H9 (cell line): Measurements from ENCODE around the gene KCTD17. TPM values are rescaled to one million over a fixed set of nuclear protein-coding genes. Genes with fewer than 3 reads are reported as not detected.

ENCODE experiments used
- DNase-seq: peaks from one replicate; pipeline ENCODE4 v3.0.0-alpha.2; 2017
- H2AFZ ChIP-seq: one replicate; pipeline ENCODE4 v1.6.1; 2013; ENCODE audit warnings: mild to moderate bottlenecking, low read length, control low read depth, moderate library complexity
- H2AK5ac ChIP-seq: 2 replicates; pipeline ENCODE4 v1.6.1; 2013; ENCODE audit warnings: low read length, control low read depth, mixed read lengths; ENCODE audit not compliant: insufficient read length
- H2BK120ac ChIP-seq: one replicate; pipeline ENCODE4 v1.6.1; 2013; ENCODE audit warnings: low read depth, mild to moderate bottlenecking, low read length, control low read depth, inconsistent platforms; ENCODE audit not compliant: poor library complexity, severe bottlenecking
- H2BK12ac ChIP-seq: 2 replicates; pipeline ENCODE4 v1.6.1; 2013; ENCODE audit warnings: low read length, control low read depth, mixed read lengths, low read depth; ENCODE audit not compliant: insufficient read length
- H2BK15ac ChIP-seq: 2 replicates; pipeline ENCODE4 v1.6.1; 2013; ENCODE audit warnings: low read depth, low read length, control low read depth
- H2BK20ac ChIP-seq: one replicate; pipeline ENCODE4 v1.6.1; 2013; ENCODE audit warnings: low read depth, mild to moderate bottlenecking, low read length, control low read depth, inconsistent platforms; ENCODE audit not compliant: poor library complexity, severe bottlenecking
- H2BK5ac ChIP-seq: 2 replicates; pipeline ENCODE4 v1.6.1; 2013; ENCODE audit warnings: low read length, control low read depth, mixed read lengths; ENCODE audit not compliant: insufficient read length
- H3K14ac ChIP-seq: 2 replicates; pipeline ENCODE4 v1.6.1; 2013; ENCODE audit warnings: low read length, control low read depth; ENCODE audit not compliant: insufficient read depth
- H3K18ac ChIP-seq: 2 replicates; pipeline ENCODE4 v1.6.1; 2013; ENCODE audit warnings: low read depth, mild to moderate bottlenecking, mixed read lengths, low read length, control low read depth; ENCODE audit not compliant: insufficient read length
- H3K23ac ChIP-seq: 2 replicates; pipeline ENCODE4 v1.6.1; 2013; ENCODE audit warnings: low read length, control low read depth, mixed read lengths, low read depth; ENCODE audit not compliant: insufficient read length
- H3K23me2 ChIP-seq: 2 replicates; pipeline ENCODE4 v1.6.1; 2013; ENCODE audit warnings: low read depth, mild to moderate bottlenecking, mixed read lengths, low read length, control low read depth; ENCODE audit not compliant: insufficient read length, poor library complexity, severe bottlenecking
- H3K27ac ChIP-seq: 2 replicates; pipeline ENCODE4 v1.5.1; 2013; ENCODE audit warnings: low read length, control low read depth, mixed read lengths, low read depth; ENCODE audit not compliant: insufficient read length
- H3K27me3 ChIP-seq: 2 replicates; pipeline ENCODE4 v1.6.1; 2013; ENCODE audit warnings: low read length, control low read depth, inconsistent platforms; ENCODE audit not compliant: insufficient read depth
- H3K4ac ChIP-seq: 2 replicates; pipeline ENCODE4 v1.6.1; 2013; ENCODE audit warnings: low read depth, mild to moderate bottlenecking, control low read depth, inconsistent platforms, low read length, moderate library complexity
- H3K4me1 ChIP-seq: 2 replicates; pipeline ENCODE4 v1.6.1; 2013; ENCODE audit warnings: low read length, control low read depth, inconsistent platforms; ENCODE audit not compliant: insufficient read depth
- H3K4me2 ChIP-seq: 2 replicates; pipeline ENCODE4 v1.6.1; 2013; ENCODE audit warnings: low read length, control low read depth, mixed read lengths; ENCODE audit not compliant: insufficient read length, insufficient read depth
- H3K56ac ChIP-seq: 2 replicates; pipeline ENCODE4 v1.6.1; 2013; ENCODE audit warnings: low read depth, mild to moderate bottlenecking, mixed read lengths, low read length, control low read depth; ENCODE audit not compliant: insufficient read length
- H3K79me1 ChIP-seq: 2 replicates; pipeline ENCODE4 v1.6.1; 2013; ENCODE audit warnings: low read depth, mild to moderate bottlenecking, moderate library complexity, low read length, control low read depth, inconsistent platforms; ENCODE audit not compliant: insufficient read depth, poor library complexity, severe bottlenecking
- H3K79me2 ChIP-seq: 2 replicates; pipeline ENCODE4 v1.6.1; 2013; ENCODE audit warnings: low read length, control low read depth, inconsistent platforms; ENCODE audit not compliant: insufficient read depth
- H3K9ac ChIP-seq: 2 replicates; pipeline ENCODE4 v1.6.1; 2013; ENCODE audit warnings: low read length, control low read depth, mixed read lengths; ENCODE audit not compliant: insufficient read length; ENCODE audit errors: extremely low read depth
- H3K9me3 ChIP-seq: one replicate; pipeline ENCODE4 v1.6.1; 2013; ENCODE audit warnings: low read depth, low read length, inconsistent platforms; ENCODE audit not compliant: control insufficient read depth
- H3T11ph ChIP-seq: one replicate; pipeline ENCODE4 v1.6.1; 2013; ENCODE audit warnings: mild to moderate bottlenecking, low read length, control low read depth, inconsistent platforms
- H4K20me1 ChIP-seq: one replicate; pipeline ENCODE4 v1.6.1; 2013; ENCODE audit not compliant: control insufficient read depth, insufficient read length, insufficient read depth
- H4K5ac ChIP-seq: 2 replicates; pipeline ENCODE4 v1.6.1; 2013; ENCODE audit warnings: low read depth, mild to moderate bottlenecking, mixed read lengths, low read length, control low read depth; ENCODE audit not compliant: insufficient read length
- H4K8ac ChIP-seq: replicated peaks from 2 replicates; pipeline ENCODE4 v1.6.1; 2013; ENCODE audit warnings: low read length, control low read depth, mixed read lengths, low read depth; ENCODE audit not compliant: insufficient read length
- H4K91ac ChIP-seq: 2 replicates; pipeline ENCODE4 v1.6.1; 2013; ENCODE audit warnings: low read depth, mild to moderate bottlenecking, moderate library complexity, mixed read lengths, low read length, control low read depth; ENCODE audit not compliant: insufficient read length
- H3K27ac Mint-ChIP-seq, 3 experiments: 2 replicates in 2 of 3; 3 replicates in 1 of 3; pipeline ENCODE4 v1.8.0; 2020 to 2021; ENCODE audit warnings: mixed read lengths in 3 of 3, mild to moderate bottlenecking in 1 of 3, moderate library complexity in 1 of 3
- H3K27me3 Mint-ChIP-seq: 2 replicates; pipeline ENCODE4 v1.8.0; 2021; ENCODE audit warnings: low read depth, mild to moderate bottlenecking, moderate library complexity, mixed read lengths
- H3K36me3 Mint-ChIP-seq, 3 experiments: 2 replicates in 2 of 3; 3 replicates in 1 of 3; pipeline ENCODE4 v1.8.0; 2020 to 2021; ENCODE audit warnings: low read depth in 3 of 3, mixed read lengths in 3 of 3; ENCODE audit not compliant: insufficient read depth in 1 of 3
- H3K4me1 Mint-ChIP-seq, 2 experiments: 2 replicates each; pipeline ENCODE4 v1.8.0; 2020; ENCODE audit warnings: mixed read lengths in 2 of 2
- H3K4me3 Mint-ChIP-seq, 2 experiments: 2 replicates in 1 of 2; 3 replicates in 1 of 2; pipeline ENCODE4 v1.8.0; 2020 to 2021; ENCODE audit warnings: mild to moderate bottlenecking in 2 of 2, mixed read lengths in 2 of 2, moderate library complexity in 1 of 2
- H3K9me3 Mint-ChIP-seq, 2 experiments: 2 replicates in 1 of 2; 3 replicates in 1 of 2; pipeline ENCODE4 v1.8.0; 2020; ENCODE audit warnings: mild to moderate bottlenecking in 2 of 2, mixed read lengths in 2 of 2, moderate library complexity in 1 of 2
- CTCF ChIP-seq: fragments of 200-600 bp; sonication (generic); conservative IDR thresholded peaks from 3 replicates; pipeline ENCODE4 v1.8.0; 2021; ENCODE audit warnings: antibody characterized with exemption, mild to moderate bottlenecking
- WGBS: extraction: QIAGEN DNeasy Blood & Tissue Kit; methylation state at CpG from one replicate; pipeline ENCODE4 v1.1.7; 2013; ENCODE audit warnings: missing lambda C conversion rate, low lambda C conversion rate, mixed read lengths; ENCODE audit not compliant: insufficient read length; ENCODE audit errors: extremely low coverage; 5-methylcytosine and 5-hydroxymethylcytosine counted together
- total RNA-seq: library from RNA; stranded (reverse); gene quantifications from 2 replicates; pipeline ENCODE4 v1.2.1, GENCODE V29; 2021

Gene KCTD17
- total RNA-seq, 1 experiment from 2014 or later = 34.1 TPM

- Histone ChIP-seq H3K18ac (no peak overlapping the region), H3K4me1 (no peaks in the 10 kb centered on the region; the same call in 1 of the 2 replicates), H4K8ac (no peak overlapping the region), H3K79me2 (no peaks in the 10 kb centered on the region), H3K9ac (no peak overlapping the region), H4K91ac (no peak overlapping the region), H3K79me1 (no peaks in the 10 kb centered on the region), H3K27me3 (peaks cover 7% of the 10 kb centered on the region; the same call in 1 of the 2 replicates), H4K5ac (no peak overlapping the region), H3K14ac (no peak overlapping the region), H2BK12ac (no peak overlapping the region), H2AK5ac (no peak overlapping the region), H2BK15ac (no peak overlapping the region), H3K56ac (no peak overlapping the region), H3K23me2 (no peaks in the 10 kb centered on the region), H3T11ph (no peak overlapping the region), H3K9me3 (no peaks in the 10 kb centered on the region), H3K23ac (no peak overlapping the region), H3K4ac (no peak overlapping the region), H2BK120ac (no peak overlapping the region), H2BK5ac (no peak overlapping the region), H4K20me1 (no peaks in the 10 kb centered on the region), H2BK20ac (no peak overlapping the region), H3K4me2 (no peak overlapping the region), H2AFZ (no peak overlapping the region), H3K27ac (no peak overlapping the region)
- Mint-ChIP-seq H3K4me3 (no peak overlapping the region), H3K4me1 (peaks cover 10% of the 10 kb centered on the region in 2 experiments; a peak in 3 of 4 replicates), H3K9me3 (no peaks in the 10 kb centered on the region), H3K27me3 (peaks cover 22% of the 10 kb centered on the region), H3K27ac (no peak overlapping the region; a peak in 1 of 7 replicates), H3K36me3 (no peaks in the 10 kb centered on the region)
- DNase-seq = no peak
- no peak for TF ChIP-seq CTCF
- no CpG with 5 or more reads among the region's 17 CpGs for WGBS
Observed at GRCh38 chr22:37075046-37075445, 23.5 kb downstream of the KCTD17 start.
